Stimulated activated CD4-positive, alpha-beta T cell treated with anti-CD3 and anti-CD28 coated beads, Interleukin-12 subunit alpha, Interleukin-12 subunit beta, amount 100 ng/mL, for 48 hours (primary cell): ENCODE data around the gene SLC6A7.

Source experiments
- DNase-seq, 3 donors: peaks; one replicate each; pipeline ENCODE4 v3.0.0-alpha.2; 2020; ENCODE audit warnings: low read depth in 2 of 3, low spot score in 1 of 3

Gene SLC6A7

GRCh38 chr5:150189728-150190502, at the start of gene SLC6A7:
Gene SLC6A7 (plus strand): TSS chr5:150190062. CDS start chr5:150190328, 266 bp downstream.
- DNase-seq, result no peak

- DNase-seq, result no peak
Observed at GRCh38 chr5:150140830-150141229, 49.0 kb upstream of the SLC6A7 start.

- DNase-seq, result no peak
Observed at GRCh38 chr5:150141544-150142184, 48.2 kb upstream of the SLC6A7 start.

- no peak for DNase-seq
Observed at GRCh38 chr5:150142185-150142958, 47.5 kb upstream of the SLC6A7 start.

- no peak for DNase-seq
Observed at GRCh38 chr5:150142959-150143349, 46.9 kb upstream of the SLC6A7 start.

GRCh38 chr5:150143350-150144245, 46.3 kb upstream of the SLC6A7 start:
- no peak for DNase-seq

- no peak for DNase-seq
Observed at GRCh38 chr5:150144246-150144801, 45.5 kb upstream of the SLC6A7 start.

- DNase-seq, result no peak
Observed at GRCh38 chr5:150144879-150145278, 45.0 kb upstream of the SLC6A7 start.

- DNase-seq, result no peak
Observed at GRCh38 chr5:150146235-150146634, 43.6 kb upstream of the SLC6A7 start.

GRCh38 chr5:150146862-150147601, 42.8 kb upstream of the SLC6A7 start:
- no peak for DNase-seq

GRCh38 chr5:150147670-150148069, 42.2 kb upstream of the SLC6A7 start:
- no peak for DNase-seq

- no peak for DNase-seq
Observed at GRCh38 chr5:150148117-150148927, 41.5 kb upstream of the SLC6A7 start.

GRCh38 chr5:150149618-150150017, 40.2 kb upstream of the SLC6A7 start:
- DNase-seq, result no peak

- no peak for DNase-seq
Observed at GRCh38 chr5:150152636-150153462, 37.0 kb upstream of the SLC6A7 start.

- no peak for DNase-seq
Observed at GRCh38 chr5:150153483-150153882, 36.4 kb upstream of the SLC6A7 start.

GRCh38 chr5:150153957-150154617, 35.8 kb upstream of the SLC6A7 start:
- no peak for DNase-seq

GRCh38 chr5:150154618-150155128, 35.2 kb upstream of the SLC6A7 start:
- no peak for DNase-seq
